ENCODE measurements around the gene DISC1. TPM values are rescaled to one million over a fixed set of nuclear protein-coding genes. Genes with fewer than 3 reads are reported as not detected.

The DISC1 gene
- total RNA-seq, 6 experiments from 2014 or later = 1.8 to 3.3 (median 2.4) TPM

DNA sequence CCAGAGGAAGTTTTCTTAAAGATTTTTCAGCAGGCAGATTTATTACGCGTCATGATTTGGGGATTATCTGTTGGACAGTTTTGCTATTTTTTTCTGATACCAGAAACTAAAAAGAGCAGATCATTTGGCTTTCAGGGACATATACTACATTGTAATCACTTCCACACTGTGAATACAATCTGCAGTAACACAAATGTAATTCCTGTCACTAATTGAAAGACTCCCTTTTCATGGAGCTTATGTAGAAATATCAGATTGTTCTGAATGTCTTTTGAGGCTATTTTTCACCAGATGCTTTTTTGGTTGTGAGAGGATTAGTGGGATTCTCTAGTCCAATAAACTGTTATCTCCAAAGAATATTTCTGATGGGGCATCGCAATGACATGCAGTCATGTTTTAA lies 464.2 kb downstream of the DISC1 start:
- DNase-seq (no peak), ATAC-seq (no peak)
- 82% methylated on average over 3 of the region's 3 CpGs for WGBS (ENCODE audit: insufficient coverage, low coverage, low lambda C conversion rate, missing lambda C conversion rate)
- Histone ChIP-seq H3K4me3 (no peak overlapping the region), H3K27ac (no peak overlapping the region), H3K9me3 (no peaks in the 10 kb centered on the region), H3K36me3 (no peaks in the 10 kb centered on the region), H3K27me3 (no peaks in the 10 kb centered on the region), H3K4me1 (no peaks in the 10 kb centered on the region)
- intact Hi-C loops (cut with DNase I) = no loop called here
- no peak for TF ChIP-seq POLR2A (IDR thresholded peaks at IDR 0.05)
- TF ChIP-seq, protein P1, sequence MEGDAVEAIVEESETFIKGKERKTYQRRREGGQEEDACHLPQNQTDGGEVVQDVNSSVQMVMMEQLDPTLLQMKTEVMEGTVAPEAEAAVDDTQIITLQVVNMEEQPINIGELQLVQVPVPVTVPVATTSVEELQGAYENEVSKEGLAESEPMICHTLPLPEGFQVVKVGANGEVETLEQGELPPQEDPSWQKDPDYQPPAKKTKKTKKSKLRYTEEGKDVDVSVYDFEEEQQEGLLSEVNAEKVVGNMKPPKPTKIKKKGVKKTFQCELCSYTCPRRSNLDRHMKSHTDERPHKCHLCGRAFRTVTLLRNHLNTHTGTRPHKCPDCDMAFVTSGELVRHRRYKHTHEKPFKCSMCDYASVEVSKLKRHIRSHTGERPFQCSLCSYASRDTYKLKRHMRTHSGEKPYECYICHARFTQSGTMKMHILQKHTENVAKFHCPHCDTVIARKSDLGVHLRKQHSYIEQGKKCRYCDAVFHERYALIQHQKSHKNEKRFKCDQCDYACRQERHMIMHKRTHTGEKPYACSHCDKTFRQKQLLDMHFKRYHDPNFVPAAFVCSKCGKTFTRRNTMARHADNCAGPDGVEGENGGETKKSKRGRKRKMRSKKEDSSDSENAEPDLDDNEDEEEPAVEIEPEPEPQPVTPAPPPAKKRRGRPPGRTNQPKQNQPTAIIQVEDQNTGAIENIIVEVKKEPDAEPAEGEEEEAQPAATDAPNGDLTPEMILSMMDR (IDR thresholded peaks at IDR 0.05) = no peak

Small RNAs within 50 kb of the gene (small RNA-seq; reads per million reads assigned to genes)
- gene RF02102 = 0 reads per million in 2 experiments
- gene RNU5A-5P = 0.87 to 1.2 reads per million in 2 experiments

Other genes starting within 250 kb of the DISC1 start
- 10 to 100 TPM; 19.3 to 66.5 (median 38.9) TPM for gene EGLN1, start 204.5 kb upstream of the DISC1 start, total RNA-seq
- 10 to 100 TPM; 11.5 to 18.6 (median 13.6) TPM for gene TSNAX, start 98.1 kb upstream of the DISC1 start, total RNA-seq